Measurements from ENCODE around the gene SPRED2. TPM values are rescaled to one million over a fixed set of nuclear protein-coding genes. Genes with fewer than 3 reads are reported as not detected.

Gene SPRED2
- total and polyA plus RNA-seq, 4 donors = 6.7 to 7.5 (median 7.1) TPM

- Histone ChIP-seq H3K4me1 (ENCODE audit: control insufficient read depth in 4 of 4, insufficient read depth in 4 of 4, low read length in 3 of 4) (peaks cover 24 to 64% (median 54%) of the 10 kb centered on the region in 4 donors), H3K27me3 (ENCODE audit: control insufficient read depth in 4 of 4, insufficient read depth in 4 of 4, low read length in 3 of 4) (no peaks in the 10 kb centered on the region), H3K27ac (ENCODE audit: low read depth in 1 of 2, low read length in 2 of 2) (peak overlapping the region; percentile 53 to 79), H3K36me3 (ENCODE audit: control insufficient read depth in 4 of 4, insufficient read depth in 3 of 4, low read depth in 1 of 4, low read length in 3 of 4) (no peaks in the 10 kb centered on the region), H3K9ac (ENCODE audit: low read depth in 1 of 2, low read length in 2 of 2) (no peak overlapping the region), H3K4me3 (ENCODE audit: low read depth in 1 of 3, low read length in 3 of 3) (no peak overlapping the region), H3K9me3 (ENCODE audit: control insufficient read depth in 4 of 4, low read length in 3 of 4) (no peaks in the 10 kb centered on the region)
- TF ChIP-seq EGR1 (IDR thresholded peaks at IDR 0.05; ENCODE audit: low read depth in 2 of 2) (no peak), CTCF (IDR thresholded peaks at IDR 0.05; ENCODE audit: low read depth, low read length, missing input control) (no peak), NR2F2 (IDR thresholded peaks at IDR 0.05) (no peak), MAX (IDR thresholded peaks at IDR 0.05) (no peak), SP1 (IDR thresholded peaks at IDR 0.05) (no peak), JUND (IDR thresholded peaks at IDR 0.05) (no peak), TAF1 (conservative IDR thresholded peaks at IDR 0.05) (no peak), HNF4G (IDR thresholded peaks at IDR 0.05) (no peak), FOXA1 (IDR thresholded peaks at IDR 0.05) (no peak)
- TF ChIP-seq, protein P1, sequence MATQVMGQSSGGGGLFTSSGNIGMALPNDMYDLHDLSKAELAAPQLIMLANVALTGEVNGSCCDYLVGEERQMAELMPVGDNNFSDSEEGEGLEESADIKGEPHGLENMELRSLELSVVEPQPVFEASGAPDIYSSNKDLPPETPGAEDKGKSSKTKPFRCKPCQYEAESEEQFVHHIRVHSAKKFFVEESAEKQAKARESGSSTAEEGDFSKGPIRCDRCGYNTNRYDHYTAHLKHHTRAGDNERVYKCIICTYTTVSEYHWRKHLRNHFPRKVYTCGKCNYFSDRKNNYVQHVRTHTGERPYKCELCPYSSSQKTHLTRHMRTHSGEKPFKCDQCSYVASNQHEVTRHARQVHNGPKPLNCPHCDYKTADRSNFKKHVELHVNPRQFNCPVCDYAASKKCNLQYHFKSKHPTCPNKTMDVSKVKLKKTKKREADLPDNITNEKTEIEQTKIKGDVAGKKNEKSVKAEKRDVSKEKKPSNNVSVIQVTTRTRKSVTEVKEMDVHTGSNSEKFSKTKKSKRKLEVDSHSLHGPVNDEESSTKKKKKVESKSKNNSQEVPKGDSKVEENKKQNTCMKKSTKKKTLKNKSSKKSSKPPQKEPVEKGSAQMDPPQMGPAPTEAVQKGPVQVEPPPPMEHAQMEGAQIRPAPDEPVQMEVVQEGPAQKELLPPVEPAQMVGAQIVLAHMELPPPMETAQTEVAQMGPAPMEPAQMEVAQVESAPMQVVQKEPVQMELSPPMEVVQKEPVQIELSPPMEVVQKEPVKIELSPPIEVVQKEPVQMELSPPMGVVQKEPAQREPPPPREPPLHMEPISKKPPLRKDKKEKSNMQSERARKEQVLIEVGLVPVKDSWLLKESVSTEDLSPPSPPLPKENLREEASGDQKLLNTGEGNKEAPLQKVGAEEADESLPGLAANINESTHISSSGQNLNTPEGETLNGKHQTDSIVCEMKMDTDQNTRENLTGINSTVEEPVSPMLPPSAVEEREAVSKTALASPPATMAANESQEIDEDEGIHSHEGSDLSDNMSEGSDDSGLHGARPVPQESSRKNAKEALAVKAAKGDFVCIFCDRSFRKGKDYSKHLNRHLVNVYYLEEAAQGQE (IDR thresholded peaks at IDR 0.05) = no peak
- 65% methylated on average over 1 of the region's 1 CpG for WGBS
- DNase-seq (ENCODE audit: low spot score) = no peak
These were observed 59.8 kb downstream of the SPRED2 start for GRCh38 chr2:65372619-65373018.

- TF ChIP-seq FOXA2 (IDR thresholded peaks at IDR 0.05) = no peak
- no peak for TF ChIP-seq HNF4G (IDR thresholded peaks at IDR 0.05)
- TF ChIP-seq GABPA (IDR thresholded peaks at IDR 0.05 in 1 of 2, conservative IDR thresholded peaks at IDR 0.05 in 1 of 2) = no peak
- TF ChIP-seq RAD21 (IDR thresholded peaks at IDR 0.05) = no peak
- TF ChIP-seq EGR1 (IDR thresholded peaks at IDR 0.05; ENCODE audit: low read depth in 2 of 2) = no peak
- TF ChIP-seq RXRA (IDR thresholded peaks at IDR 0.05) = no peak
- TF ChIP-seq FOXA1 (IDR thresholded peaks at IDR 0.05) = no peak
- TF ChIP-seq, protein P2, sequence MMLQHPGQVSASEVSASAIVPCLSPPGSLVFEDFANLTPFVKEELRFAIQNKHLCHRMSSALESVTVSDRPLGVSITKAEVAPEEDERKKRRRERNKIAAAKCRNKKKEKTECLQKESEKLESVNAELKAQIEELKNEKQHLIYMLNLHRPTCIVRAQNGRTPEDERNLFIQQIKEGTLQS (IDR thresholded peaks at IDR 0.05) = no peak
- TF ChIP-seq, protein P3, sequence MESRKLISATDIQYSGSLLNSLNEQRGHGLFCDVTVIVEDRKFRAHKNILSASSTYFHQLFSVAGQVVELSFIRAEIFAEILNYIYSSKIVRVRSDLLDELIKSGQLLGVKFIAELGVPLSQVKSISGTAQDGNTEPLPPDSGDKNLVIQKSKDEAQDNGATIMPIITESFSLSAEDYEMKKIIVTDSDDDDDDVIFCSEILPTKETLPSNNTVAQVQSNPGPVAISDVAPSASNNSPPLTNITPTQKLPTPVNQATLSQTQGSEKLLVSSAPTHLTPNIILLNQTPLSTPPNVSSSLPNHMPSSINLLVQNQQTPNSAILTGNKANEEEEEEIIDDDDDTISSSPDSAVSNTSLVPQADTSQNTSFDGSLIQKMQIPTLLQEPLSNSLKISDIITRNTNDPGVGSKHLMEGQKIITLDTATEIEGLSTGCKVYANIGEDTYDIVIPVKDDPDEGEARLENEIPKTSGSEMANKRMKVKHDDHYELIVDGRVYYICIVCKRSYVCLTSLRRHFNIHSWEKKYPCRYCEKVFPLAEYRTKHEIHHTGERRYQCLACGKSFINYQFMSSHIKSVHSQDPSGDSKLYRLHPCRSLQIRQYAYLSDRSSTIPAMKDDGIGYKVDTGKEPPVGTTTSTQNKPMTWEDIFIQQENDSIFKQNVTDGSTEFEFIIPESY (IDR thresholded peaks at IDR 0.05) = no peak
- TF ChIP-seq, protein P1 (IDR thresholded peaks at IDR 0.05) = no peak
- no peak for TF ChIP-seq CTCF (IDR thresholded peaks at IDR 0.05; ENCODE audit: low read depth, low read length, missing input control)
- TF ChIP-seq TAF1 (conservative IDR thresholded peaks at IDR 0.05) = no peak
- TF ChIP-seq HNF4A (conservative IDR thresholded peaks at IDR 0.05) = no peak
- no peak for DNase-seq (ENCODE audit: low spot score)
- Histone ChIP-seq H3K27ac (ENCODE audit: low read depth in 1 of 2, low read length in 2 of 2) (peak overlapping the region in 1 of 2 donors; percentile 9), H3K9me3 (ENCODE audit: control insufficient read depth in 4 of 4, low read length in 3 of 4) (no peaks in the 10 kb centered on the region), H3K27me3 (ENCODE audit: control insufficient read depth in 4 of 4, insufficient read depth in 4 of 4, low read length in 3 of 4) (no peaks in the 10 kb centered on the region), H3K4me3 (ENCODE audit: low read depth in 1 of 3, low read length in 3 of 3) (no peak overlapping the region), H3K36me3 (ENCODE audit: control insufficient read depth in 4 of 4, insufficient read depth in 3 of 4, low read depth in 1 of 4, low read length in 3 of 4) (no peaks in the 10 kb centered on the region), H3K4me1 (ENCODE audit: control insufficient read depth in 4 of 4, insufficient read depth in 4 of 4, low read length in 3 of 4) (peaks cover 25 to 69% (median 60%) of the 10 kb centered on the region in 4 donors), H3K9ac (ENCODE audit: low read depth in 1 of 2, low read length in 2 of 2) (no peak overlapping the region)
- WGBS = 81% methylated on average over 4 of the region's 4 CpGs
These were observed 61.3 kb downstream of the SPRED2 start for GRCh38 chr2:65371074-65371434.
